HG03520 (cell line): ENCODE measurements around the gene FUOM.
"Not testable (repeated sequence)": the region's sequence is repeated elsewhere in the genome, so short reads cannot be mapped to it uniquely, and the experiment has no call there.

Experiments used
- ATAC-seq: cut with Tn5 transposase; IDR thresholded peaks from one replicate; pipeline ENCODE4 v1.9.1; 2021; ENCODE audit warnings: mild to moderate bottlenecking, moderate library complexity; ENCODE audit not compliant: unreplicated experiment

Gene FUOM

GRCh38 chr10:133388973-133389818 lies 31.4 kb upstream of the FUOM start:
- ATAC-seq, result peak; percentile 89

- peak; percentile 2 for ATAC-seq
Observed at GRCh38 chr10:133388236-133388972, 30.6 kb upstream of the FUOM start.

GRCh38 chr10:133386951-133387350 lies 29.1 kb upstream of the FUOM start:
- not testable (repeated sequence) for ATAC-seq

GRCh38 chr10:133385214-133385613 lies 27.4 kb upstream of the FUOM start:
- ATAC-seq, result no peak

GRCh38 chr10:133384071-133384470 lies 26.3 kb upstream of the FUOM start:
- no peak for ATAC-seq

GRCh38 chr10:133383551-133383950 lies 25.7 kb upstream of the FUOM start:
- ATAC-seq, result no peak

- ATAC-seq, result no peak
Observed at GRCh38 chr10:133381036-133381435, 23.2 kb upstream of the FUOM start.

GRCh38 chr10:133379801-133380666 lies 22.2 kb upstream of the FUOM start:
- ATAC-seq, result no peak

GRCh38 chr10:133379152-133379800 lies 21.5 kb upstream of the FUOM start, which contains the start of gene PAOX:
PAOX (plus strand) TSS chr10:133379262; CDS start chr10:133379317, 55 bp downstream.
- peak; percentile 48 for ATAC-seq

GRCh38 chr10:133378251-133379096 lies 20.7 kb upstream of the FUOM start:
- ATAC-seq, result peak; percentile 34

GRCh38 chr10:133377818-133378250 lies 20.0 kb upstream of the FUOM start:
- ATAC-seq, result no peak

GRCh38 chr10:133377025-133377817 lies 19.4 kb upstream of the FUOM start:
- no peak for ATAC-seq

- ATAC-seq, result not testable (repeated sequence)
Observed at GRCh38 chr10:133376183-133376582, 18.4 kb upstream of the FUOM start.

- no peak for ATAC-seq
Observed at GRCh38 chr10:133375357-133376115, 17.7 kb upstream of the FUOM start.

GRCh38 chr10:133373174-133374090 lies 15.6 kb upstream of the FUOM start, which contains the start of gene ECHS1:
ECHS1 (minus strand) TSS chr10:133373354; CDS start chr10:133373333, 21 bp downstream.
- peak; percentile 93 for ATAC-seq

GRCh38 chr10:133372507-133372906 lies 14.7 kb upstream of the FUOM start:
- ATAC-seq, result no peak
